BE2C (cell line): ENCODE data around the gene OR51I2.
A peak's percentile ranks its signal among the peaks of the same experiment; 100 is the strongest.

ENCODE experiments used
- DNase-seq: peaks from one replicate; pipeline ENCODE4 v3.0.0-alpha.2; 2020
- H3K27me3 ChIP-seq: fragments of 250-450 bp; sonication (Bioruptor Pico); 2 replicates; pipeline ENCODE4 v1.5.1; 2020; ENCODE audit warnings: mild to moderate bottlenecking
- H3K36me3 ChIP-seq: fragments of 250-450 bp; sonication (Bioruptor Pico); 2 replicates; pipeline ENCODE4 v1.5.1; 2020; ENCODE audit warnings: mild to moderate bottlenecking
- H3K4me1 ChIP-seq: fragments of 250-450 bp; sonication (Bioruptor Pico); 2 replicates; pipeline ENCODE4 v1.5.1; 2020
- H3K4me3 ChIP-seq: 2 replicates; pipeline ENCODE4 v1.5.1; 2011; ENCODE audit warnings: low read depth, low read length
- H3K9me3 ChIP-seq: fragments of 250-450 bp; sonication (Bioruptor Pico); 2 replicates; pipeline ENCODE4 v1.5.1; 2020
- CTCF ChIP-seq: IDR thresholded peaks from 2 replicates; pipeline ENCODE4 v1.5.1; 2012; ENCODE audit warnings: mild to moderate bottlenecking, low read depth, low read length

Gene OR51I2

GRCh38 chr11:5443835-5444393 is 5.2 kb upstream of the OR51I2 start:
- Histone ChIP-seq H3K36me3 (no peaks in the 10 kb centered on the region), H3K9me3 (no peaks in the 10 kb centered on the region), H3K27me3 (no peaks in the 10 kb centered on the region), H3K4me3 (no peak overlapping the region), H3K4me1 (no peaks in the 10 kb centered on the region)
- no peak for TF ChIP-seq CTCF
- no peak for DNase-seq

GRCh38 chr11:5449432-5449831 is 309 bp downstream of the OR51I2 start:
- H3K27me3 ChIP-seq = no peaks in the 10 kb centered on the region
- DNase-seq = no peak
- H3K9me3 ChIP-seq = no peaks in the 10 kb centered on the region
- H3K36me3 ChIP-seq = no peaks in the 10 kb centered on the region
- no peak overlapping the region for H3K4me3 ChIP-seq
- H3K4me1 ChIP-seq = no peaks in the 10 kb centered on the region
- no peak for TF ChIP-seq CTCF

DNA sequence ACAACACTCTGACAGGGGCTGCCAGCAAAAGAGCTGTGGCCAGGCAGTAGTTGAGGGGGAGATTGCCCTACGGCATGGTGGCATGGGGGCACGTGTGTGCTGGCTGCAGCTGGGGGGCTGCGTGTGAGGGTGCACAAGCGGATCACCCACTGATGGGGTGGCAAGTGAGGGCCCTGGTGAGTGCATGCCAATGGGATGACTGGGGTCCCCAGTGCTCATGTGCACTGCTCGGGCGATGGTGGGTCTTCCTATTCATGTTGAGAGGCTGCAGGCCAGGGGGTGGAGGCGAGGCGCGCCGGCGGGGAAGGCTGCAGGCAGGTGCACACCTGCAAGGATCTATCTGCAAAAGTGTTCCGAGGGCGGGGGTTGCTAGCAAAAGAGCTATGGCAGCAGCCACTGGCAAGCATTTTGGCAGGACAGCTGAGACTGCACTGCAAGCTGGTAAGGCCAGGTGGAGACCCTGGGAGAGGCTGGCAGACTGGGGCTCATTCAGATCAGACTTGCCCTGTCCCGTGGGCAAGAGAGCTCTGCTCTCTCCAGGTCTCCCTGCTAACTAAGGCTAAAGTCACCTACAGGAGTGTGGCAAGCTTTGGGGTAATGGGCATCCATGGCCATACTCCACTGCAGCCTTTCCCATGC is 12.0 kb downstream of the OR51I2 start:
- no peak for TF ChIP-seq CTCF
- Histone ChIP-seq H3K4me1 (no peaks in the 10 kb centered on the region), H3K4me3 (no peak overlapping the region), H3K36me3 (no peaks in the 10 kb centered on the region), H3K27me3 (no peaks in the 10 kb centered on the region), H3K9me3 (no peaks in the 10 kb centered on the region)
- DNase-seq = no peak

DNA sequence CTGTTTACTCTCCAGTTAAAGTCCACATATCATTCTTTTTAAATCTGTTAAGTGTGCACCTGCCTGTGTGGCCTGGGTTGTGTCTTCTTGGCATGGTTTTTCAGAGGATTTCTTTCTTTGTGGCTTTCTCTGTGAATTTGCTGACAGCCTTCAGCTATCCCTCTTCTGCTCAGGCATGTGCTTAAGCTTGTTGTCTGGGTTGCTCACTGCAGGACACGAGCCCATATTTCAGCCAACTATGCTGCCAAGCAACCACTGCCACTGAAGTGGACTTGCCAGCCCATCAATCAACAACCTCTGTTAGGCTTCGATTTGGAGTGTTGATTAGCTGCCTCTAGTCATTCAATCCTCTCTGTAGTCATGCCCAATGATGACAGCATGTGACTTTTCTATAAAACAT is 18.4 kb downstream of the OR51I2 start:
- DNase-seq = no peak
- no peaks in the 10 kb centered on the region for H3K4me1 ChIP-seq
- no peak overlapping the region for H3K4me3 ChIP-seq
- TF ChIP-seq CTCF = no peak
- no peaks in the 10 kb centered on the region for H3K27me3 ChIP-seq
- H3K36me3 ChIP-seq = no peaks in the 10 kb centered on the region
- no peaks in the 10 kb centered on the region for H3K9me3 ChIP-seq

- no peak overlapping the region for H3K4me3 ChIP-seq
- TF ChIP-seq CTCF = no peak
- H3K36me3 ChIP-seq = no peaks in the 10 kb centered on the region
- H3K4me1 ChIP-seq = no peaks in the 10 kb centered on the region
- H3K27me3 ChIP-seq = no peaks in the 10 kb centered on the region
- DNase-seq = no peak
- H3K9me3 ChIP-seq = no peaks in the 10 kb centered on the region
These were observed 24.8 kb downstream of the OR51I2 start for GRCh38 chr11:5473921-5474320.

GRCh38 chr11:5476186-5476819 is 27.2 kb downstream of the OR51I2 start:
- H3K4me3 ChIP-seq = no peak overlapping the region
- H3K4me1 ChIP-seq = no peaks in the 10 kb centered on the region
- H3K36me3 ChIP-seq = no peaks in the 10 kb centered on the region
- peak; percentile 65 for TF ChIP-seq CTCF
- H3K27me3 ChIP-seq = no peaks in the 10 kb centered on the region
- H3K9me3 ChIP-seq = no peaks in the 10 kb centered on the region
- DNase-seq = peak; percentile 15
